HepG2 (cell line): ENCODE results near the gene GPLD1. TPM values are rescaled to one million over a fixed set of nuclear protein-coding genes. Genes with fewer than 3 reads are reported as not detected.

Source experiments
- ATAC-seq: fragments of 200-7000 bp; cut with Tn5 transposase; 3 replicates; pipeline ENCODE4 v1.9.1; 2020; ENCODE audit warnings: mild to moderate bottlenecking, moderate library complexity
- BruUV-seq: library from RNA; stranded (reverse); fragments of 400-500 nt; replicated peaks from 2 replicates; lab custom pipeline; 2021; lab: Mats Ljungman, UMichigan
- CTCF ChIA-PET: fragments of 300-600 bp; formaldehyde crosslinking; extraction: SDS; loops from one replicate; lab custom pipeline; 2021; ENCODE audit warnings: low total read pairs, inconsistent platforms, low intra/inter-chr PET ratio; lab: Yijun Ruan, JAX
- POLR2A ChIA-PET: fragments of 350-600 bp; sonication (Branson Sonifier 250); formaldehyde crosslinking; loops from one replicate; lab custom pipeline; 2020; ENCODE audit warnings: antibody characterized with exemption, inconsistent platforms; lab: Yijun Ruan, JAX
- DNase-seq: peaks from one replicate; pipeline ENCODE4 v3.0.0-alpha.2; 2015; ENCODE audit warnings: low spot score
- FAIRE-seq: peaks from 3 replicates; lab custom pipeline; 2011; peaks lifted over from hg19 to GRCh38; lab: Jason Lieb, UNC
- H2AFZ ChIP-seq: one replicate; pipeline ENCODE4 v1.6.1; 2011; ENCODE audit warnings: low read length, inconsistent platforms
- H3K27ac ChIP-seq: fragments of 300-600 bp; 3 replicates; pipeline ENCODE4 v1.8.0; 2011; ENCODE audit warnings: mixed run types, mild to moderate bottlenecking, mixed read lengths, low read length, inconsistent platforms; ENCODE audit not compliant: insufficient read depth; ENCODE audit errors: extremely low read length
- H3K27me3 ChIP-seq, 2 experiments: fragments of 200-600 bp in 1 of 2; 2 replicates in 1 of 2; 3 replicates in 1 of 2; pipeline versions ENCODE4 v1.6.0 to v1.8.0; 2011; ENCODE audit warnings: low read length in 2 of 2, mild to moderate bottlenecking in 2 of 2, moderate library complexity in 2 of 2, inconsistent platforms in 1 of 2; ENCODE audit not compliant: insufficient read depth in 2 of 2, control insufficient read depth in 1 of 2
- H3K36me3 ChIP-seq, 2 experiments: fragments of 200-600 bp in 1 of 2; replicated peaks in 1 of 2; 2 replicates in 1 of 2; 3 replicates in 1 of 2; pipeline versions ENCODE4 v1.5.1 to v1.8.0; 2011; ENCODE audit warnings: low read length in 2 of 2, inconsistent platforms in 1 of 2; ENCODE audit not compliant: insufficient read depth in 2 of 2, control insufficient read depth in 1 of 2
- H3K4me1 ChIP-seq: 2 replicates; pipeline ENCODE4 v1.5.1; 2012; ENCODE audit warnings: low read length, inconsistent platforms; ENCODE audit not compliant: insufficient read depth
- H3K4me2 ChIP-seq: 2 replicates; pipeline ENCODE4 v1.6.0; 2011; ENCODE audit warnings: low read depth, low read length, inconsistent platforms
- H3K4me3 ChIP-seq, 3 experiments: fragments of 200-600 bp in 1 of 3; sonication (generic), shearing (Covaris generic) in 1 of 3; replicated peaks in 1 of 3; 2 replicates each; pipeline ENCODE4 v1.5.1; 2011 to 2016; ENCODE audit warnings: low read length in 3 of 3, inconsistent platforms in 2 of 3, low read depth in 2 of 3, mild to moderate bottlenecking in 2 of 3, control low read depth in 1 of 3, mixed read lengths in 1 of 3; ENCODE audit not compliant: insufficient read depth in 1 of 3
- H3K79me2 ChIP-seq: one replicate; pipeline ENCODE4 v1.6.1; 2011; ENCODE audit warnings: low read length, inconsistent platforms; ENCODE audit not compliant: insufficient read depth
- H3K9ac ChIP-seq: 2 replicates; pipeline ENCODE4 v1.6.0; 2011; ENCODE audit warnings: mild to moderate bottlenecking, low read depth, low read length, inconsistent platforms; ENCODE audit not compliant: insufficient read depth
- H3K9me3 ChIP-seq: 2 replicates; pipeline ENCODE4 v1.5.1; 2012; ENCODE audit warnings: mild to moderate bottlenecking, low read length
- H4K20me1 ChIP-seq: 2 replicates; pipeline ENCODE4 v1.6.0; 2011; ENCODE audit warnings: inconsistent platforms, mild to moderate bottlenecking, low read length, moderate library complexity; ENCODE audit not compliant: insufficient read depth
- BRD4 ChIP-seq: sonication (generic); formaldehyde crosslinking; IDR thresholded peaks from 2 replicates; pipeline ENCODE4 v1.4.0; 2020; ENCODE audit warnings: missing genetic modification reagents
- HNF4A ChIP-seq: sonication (generic); formaldehyde crosslinking; IDR thresholded peaks from 2 replicates; pipeline ENCODE4 v1.4.0; 2020; ENCODE audit warnings: missing genetic modification reagents
- KAT2B ChIP-seq: fragments of 150-350 bp; IDR thresholded peaks from 2 replicates; pipeline ENCODE4 v1.6.1; 2014; ENCODE audit warnings: low read depth, low read length, borderline replicate concordance
- MBD4 ChIP-seq: IDR thresholded peaks from 2 replicates; pipeline ENCODE4 v1.6.1; 2012; ENCODE audit warnings: low read length, inconsistent platforms, borderline replicate concordance
- NFYC ChIP-seq: IDR thresholded peaks from 2 replicates; pipeline ENCODE4 v1.6.1; 2016; ENCODE audit warnings: missing genetic modification reagents, missing compliant biosample characterization
- NR2F1 ChIP-seq, 2 experiments: fragments of 450-650 bp in 1 of 2; formaldehyde crosslinking in 1 of 2; IDR thresholded peaks; 2 replicates each; pipeline versions ENCODE4 v1.5.0 to v1.6.1; 2016 to 2020; ENCODE audit warnings: mild to moderate bottlenecking in 1 of 2, missing compliant biosample characterization in 1 of 2, missing genetic modification reagents in 1 of 2, moderate library complexity in 1 of 2
- NR2F6 ChIP-seq, 2 experiments: IDR thresholded peaks; 2 replicates each; pipeline ENCODE4 v1.6.1; 2016; ENCODE audit warnings: antibody characterized with exemption in 1 of 2, mild to moderate bottlenecking in 1 of 2
- PAWR ChIP-seq: sonication (generic); formaldehyde crosslinking; IDR thresholded peaks from 2 replicates; pipeline ENCODE4 v1.4.0; 2020; ENCODE audit warnings: missing genetic modification reagents, mild to moderate bottlenecking, borderline replicate concordance
- PHF21A ChIP-seq: sonication (generic); formaldehyde crosslinking; IDR thresholded peaks from 2 replicates; pipeline ENCODE4 v1.5.0; 2020; ENCODE audit warnings: mild to moderate bottlenecking, missing genetic modification reagents
- POGZ ChIP-seq: sonication (generic); formaldehyde crosslinking; IDR thresholded peaks from 2 replicates; pipeline ENCODE4 v1.4.0; 2020; ENCODE audit warnings: mild to moderate bottlenecking, missing genetic modification reagents
- RBM22 ChIP-seq: fragments of 200-400 bp; formaldehyde crosslinking; optimal IDR thresholded peaks from 2 replicates; pipeline ENCODE3; 2017; ENCODE audit warnings: mild to moderate bottlenecking, low read length, moderate library complexity
- SIX4 ChIP-seq: sonication (generic); formaldehyde crosslinking; IDR thresholded peaks from 2 replicates; pipeline ENCODE4 v1.4.0; 2020; ENCODE audit warnings: missing genetic modification reagents
- SMAD3 ChIP-seq: sonication (generic); formaldehyde crosslinking; IDR thresholded peaks from 2 replicates; pipeline ENCODE4 v1.4.0; 2020; ENCODE audit warnings: missing genetic modification reagents
- STAG1 ChIP-seq: sonication (generic); formaldehyde crosslinking; IDR thresholded peaks from 2 replicates; pipeline ENCODE4 v1.4.0; 2020; ENCODE audit warnings: missing genetic modification reagents
- TRIM24 ChIP-seq: sonication (generic); formaldehyde crosslinking; IDR thresholded peaks from 2 replicates; pipeline ENCODE4 v1.8.0; 2022; ENCODE audit warnings: mild to moderate bottlenecking, missing genetic modification reagents
- ZNF121 ChIP-seq: sonication (generic); formaldehyde crosslinking; IDR thresholded peaks from 2 replicates; pipeline ENCODE4 v1.5.0; 2020; ENCODE audit warnings: mild to moderate bottlenecking, missing genetic modification reagents
- ZNF232 ChIP-seq: sonication (generic); formaldehyde crosslinking; IDR thresholded peaks from 2 replicates; pipeline ENCODE4 v1.4.0; 2020; ENCODE audit warnings: missing genetic modification reagents, borderline replicate concordance
- ZNF549 ChIP-seq: sonication (generic); formaldehyde crosslinking; IDR thresholded peaks from 2 replicates; pipeline ENCODE4 v1.5.0; 2020; ENCODE audit warnings: missing genetic modification reagents
- ZNF567 ChIP-seq: sonication (generic); formaldehyde crosslinking; IDR thresholded peaks from 2 replicates; pipeline ENCODE4 v1.8.1; 2023; ENCODE audit warnings: mild to moderate bottlenecking, missing genetic modification reagents, borderline replicate concordance
- ZNF598 ChIP-seq: sonication (generic); formaldehyde crosslinking; IDR thresholded peaks from 2 replicates; pipeline ENCODE4 v1.5.1; 2020; ENCODE audit warnings: mild to moderate bottlenecking, missing genetic modification reagents, borderline replicate concordance
- ZNF724P ChIP-seq: sonication (generic); formaldehyde crosslinking; IDR thresholded peaks from 2 replicates; pipeline ENCODE4 v1.8.0; 2022; ENCODE audit warnings: missing genetic modification reagents, borderline replicate concordance
- ZNF770 ChIP-seq: sonication (generic); formaldehyde crosslinking; IDR thresholded peaks from 2 replicates; pipeline ENCODE4 v1.5.0; 2020; ENCODE audit warnings: mild to moderate bottlenecking, missing genetic modification reagents
- WGBS: methylation state at CpG from one replicate; pipeline ENCODE4 v1.1.6; 2017; ENCODE audit warnings: low lambda C conversion rate; 5-methylcytosine and 5-hydroxymethylcytosine counted together
- in situ Hi-C: cut with HindIII; loops from 2 replicates; pipeline ENCODE4 v1.10.0; 2017; ENCODE audit warnings: low pct_unique_long_range_greater_than_20kb; ENCODE audit not compliant: extremely low pct_ligation_motif_present
- intact Hi-C: fragments of 100-400 bp; cut with micrococcal nuclease; formaldehyde crosslinking; loops from one replicate; pipeline ENCODE4 v1.10.0; 2022; ENCODE audit not compliant: unreplicated experiment
- polyA plus RNA-seq, 8 experiments: library from polyadenylated mRNA; depleted of rRNA in 3 of 8; stranded (reverse) in 7 of 8; unstranded in 1 of 8; fragments of >200 nt; fragmentation: Illumina TruSeq in 4 of 8; extraction: Trizol in 4 of 8; gene quantifications; 2 replicates each; pipeline versions ENCODE4 v1.2.1 to v1.2.3, GENCODE V29; 2011 to 2016; ENCODE audit warnings: low read depth in 4 of 8, missing spikeins in 1 of 8, mixed read lengths in 1 of 8; ENCODE audit not compliant: insufficient read depth in 1 of 8
- total RNA-seq, 5 experiments: library from RNA; depleted of rRNA; stranded (reverse); fragments of >200 nt; fragmentation: Illumina TruSeq; extraction: Trizol; gene quantifications; 2 replicates each; pipeline ENCODE4 v1.2.3, GENCODE V29; 2016; ENCODE audit warnings: low read depth in 1 of 5
- TF ChIP-seq, protein P1 (sequence below): sonication (generic); formaldehyde crosslinking; IDR thresholded peaks from 2 replicates; pipeline ENCODE4 v1.5.0; 2020; ENCODE audit warnings: mild to moderate bottlenecking, missing genetic modification reagents

The GPLD1 gene
- total and polyA plus RNA-seq, 2 of the 13 experiments (the other 11 are each of a cell fraction or from before 2014, with no cell fraction given), result 6.2 to 7.6 TPM

DNA sequence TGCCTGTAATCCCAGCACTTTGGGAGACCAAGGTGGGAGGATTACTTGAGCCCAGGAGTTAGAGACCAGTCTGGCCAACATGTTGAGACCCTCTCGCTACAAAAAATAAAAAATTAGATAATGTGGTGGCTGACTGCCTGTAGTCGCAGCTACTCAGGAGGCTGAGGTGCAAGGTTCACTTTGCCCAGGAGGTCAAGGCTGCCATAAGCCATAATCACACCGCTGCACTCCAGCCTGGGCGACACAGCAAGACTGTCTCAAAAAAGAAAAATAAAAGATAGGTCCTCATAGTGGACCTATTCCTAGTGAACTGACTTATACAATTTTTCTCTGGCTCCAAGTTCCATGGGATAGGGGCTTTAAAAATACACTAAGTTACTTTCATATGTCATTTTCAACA is 44.8 kb downstream of the GPLD1 start:
- POLR2A ChIA-PET, result no interaction called here
- no peak for DNase-seq
- Histone ChIP-seq H3K9me3 (no peaks in the 10 kb centered on the region), H4K20me1 (no peaks in the 10 kb centered on the region), H3K9ac (no peak overlapping the region), H3K36me3 (peaks cover 0 to 2% of the 10 kb centered on the region in 2 experiments; a peak in 1 of 5 replicates), H3K79me2 (no peaks in the 10 kb centered on the region), H3K27me3 (no peaks in the 10 kb centered on the region), H3K4me1 (peaks cover 5% of the 10 kb centered on the region; the same call in 1 of the 2 replicates), H2AFZ (no peak overlapping the region), H3K4me3 (no peak overlapping the region), H3K27ac (no peak overlapping the region), H3K4me2 (no peak overlapping the region)
- FAIRE-seq, result no peak
- 50% methylated on average over 4 of the region's 4 CpGs for WGBS
- CTCF ChIA-PET, result no interaction called here
- ATAC-seq, result peak; percentile 53
- BruUV-seq, result no TSS peak
- in situ Hi-C loops, result no loop called here
- intact Hi-C loops, result no loop called here
- TF ChIP-seq STAG1 (no peak), NFYC (no peak), HNF4A (CRISPR knock-in tag) (peak; percentile 60; the same call in 1 of the 2 replicates), NR2F1 (CRISPR knock-in tag; IDR thresholded peaks at IDR 0.05) (0 out of 4 replicates have a peak, but pooled peaks of 1 of the 2 experiments have one; percentile 27), MBD4 (no peak), SMAD3 (CRISPR knock-in tag) (no peak), ZNF567 (no peak), SIX4 (CRISPR knock-in tag) (no peak), POGZ (CRISPR knock-in tag) (no peak), RBM22 (no peak), ZNF598 (CRISPR knock-in tag) (no peak), ZNF232 (CRISPR knock-in tag) (no peak), ZNF549 (CRISPR knock-in tag) (no peak), PAWR (CRISPR knock-in tag) (no peak), ZNF770 (CRISPR knock-in tag) (peak; percentile 53; the same call in 1 of the 2 replicates), PHF21A (no peak), ZNF121 (CRISPR knock-in tag) (peak; percentile 83; the same call in 1 of the 2 replicates), BRD4 (CRISPR knock-in tag) (no peak), KAT2B (no peak), TRIM24 (no peak), NR2F6 (IDR thresholded peaks at IDR 0.05) (0 out of 2 replicates have a peak, but pooled peaks have one; percentile 25), NR2F6 (CRISPR knock-in tag; IDR thresholded peaks at IDR 0.05) (peak; percentile 53), ZNF724P (CRISPR knock-in tag) (no peak)
- TF ChIP-seq, protein P1, sequence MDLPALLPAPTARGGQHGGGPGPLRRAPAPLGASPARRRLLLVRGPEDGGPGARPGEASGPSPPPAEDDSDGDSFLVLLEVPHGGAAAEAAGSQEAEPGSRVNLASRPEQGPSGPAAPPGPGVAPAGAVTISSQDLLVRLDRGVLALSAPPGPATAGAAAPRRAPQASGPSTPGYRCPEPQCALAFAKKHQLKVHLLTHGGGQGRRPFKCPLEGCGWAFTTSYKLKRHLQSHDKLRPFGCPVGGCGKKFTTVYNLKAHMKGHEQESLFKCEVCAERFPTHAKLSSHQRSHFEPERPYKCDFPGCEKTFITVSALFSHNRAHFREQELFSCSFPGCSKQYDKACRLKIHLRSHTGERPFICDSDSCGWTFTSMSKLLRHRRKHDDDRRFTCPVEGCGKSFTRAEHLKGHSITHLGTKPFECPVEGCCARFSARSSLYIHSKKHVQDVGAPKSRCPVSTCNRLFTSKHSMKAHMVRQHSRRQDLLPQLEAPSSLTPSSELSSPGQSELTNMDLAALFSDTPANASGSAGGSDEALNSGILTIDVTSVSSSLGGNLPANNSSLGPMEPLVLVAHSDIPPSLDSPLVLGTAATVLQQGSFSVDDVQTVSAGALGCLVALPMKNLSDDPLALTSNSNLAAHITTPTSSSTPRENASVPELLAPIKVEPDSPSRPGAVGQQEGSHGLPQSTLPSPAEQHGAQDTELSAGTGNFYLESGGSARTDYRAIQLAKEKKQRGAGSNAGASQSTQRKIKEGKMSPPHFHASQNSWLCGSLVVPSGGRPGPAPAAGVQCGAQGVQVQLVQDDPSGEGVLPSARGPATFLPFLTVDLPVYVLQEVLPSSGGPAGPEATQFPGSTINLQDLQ (CRISPR knock-in tag), result no peak
